Right ventricle myocardium superior (tissue), 1 donor: ENCODE results near the gene MLLT3. TPM values are rescaled to one million over a fixed set of nuclear protein-coding genes. Genes with fewer than 3 reads are reported as not detected.

Experiments used
- ATAC-seq: fragments of 200-7000 bp; cut with Tn5 transposase; one replicate; pipeline ENCODE4 v1.9.1; 2020; ENCODE audit warnings: mild to moderate bottlenecking; ENCODE audit not compliant: poor library complexity
- DNase-seq: peaks from one replicate; pipeline ENCODE4 v3.0.0-alpha.2; 2020
- intact Hi-C: fragments of 100-400 bp; cut with DNase I; formaldehyde crosslinking; loops from one replicate; pipeline ENCODE4 v1.11.2; 2022
- total RNA-seq: library from RNA; stranded (reverse); fragmentation: NEBNext Ultra II Directional; extraction: Animal tissue kit (Norgen Biotek cat#: 25700); gene quantifications from one replicate; pipeline ENCODE4 v1.2.1, GENCODE V29; 2021
- donor health status: DM: no; HTN: yes; CAD: no; lungs with severe emphysema.

The MLLT3 gene
- total RNA-seq, 1 donor from 2014 or later: 11.4 TPM

DNA sequence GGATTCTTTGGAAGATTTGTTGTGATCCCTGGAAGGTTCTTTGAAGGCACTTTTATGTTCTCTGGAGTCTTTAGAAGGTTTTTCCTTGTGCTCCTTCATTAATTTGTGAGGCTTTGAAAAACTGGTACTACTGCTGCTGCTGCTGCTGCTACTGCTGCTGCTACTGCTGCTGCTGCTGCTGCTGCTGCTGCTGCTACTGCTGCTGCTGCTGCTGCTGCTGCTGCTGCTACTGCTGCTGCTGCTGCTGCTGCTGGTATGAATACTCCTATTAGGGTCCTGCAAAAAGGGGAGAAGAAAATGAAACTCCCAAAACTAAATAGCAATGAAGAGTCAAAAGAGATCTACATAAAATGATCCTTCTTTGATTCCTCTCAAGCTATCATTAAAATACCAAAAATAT lies 208.1 kb downstream of the MLLT3 start:
- ATAC-seq (no peak), DNase-seq (no peak)
- intact Hi-C loops: no loop called here

DNA sequence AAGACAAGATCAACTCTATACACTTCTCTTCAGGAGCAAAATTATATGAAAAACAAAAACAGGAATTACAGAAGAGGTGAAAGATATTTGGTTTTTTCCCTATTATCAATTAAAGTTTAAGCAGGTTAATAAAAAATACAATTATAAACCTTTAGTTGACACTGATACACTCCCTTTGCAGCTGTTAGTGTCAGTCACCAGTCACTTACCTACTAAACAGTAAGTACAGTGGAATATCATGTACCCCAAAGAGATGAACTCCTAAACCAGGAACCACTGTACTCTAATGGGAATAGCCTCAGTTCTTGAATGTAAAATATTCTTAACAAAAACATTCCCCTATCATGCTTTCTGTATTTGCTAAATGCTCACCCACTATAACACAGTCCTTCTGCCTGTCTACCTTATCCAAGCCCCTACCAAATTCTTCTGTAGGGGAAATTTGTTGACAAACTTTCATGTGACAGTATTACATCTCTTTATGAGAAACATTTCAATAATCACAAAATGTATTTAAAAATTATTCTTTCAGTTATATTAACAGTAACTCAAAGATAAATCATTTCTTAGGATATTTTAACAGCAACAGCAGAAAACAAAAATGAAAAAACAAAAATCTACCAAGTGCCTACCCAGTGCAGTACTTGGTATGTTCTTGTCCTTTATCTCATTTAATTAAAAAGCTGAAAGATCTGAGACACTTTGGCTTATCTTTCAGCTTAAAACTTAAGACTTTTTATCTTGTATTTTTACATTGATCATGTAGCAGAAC lies 212.8 kb downstream of the MLLT3 start:
- intact Hi-C loops: no loop called here
- ATAC-seq: no peak
- no peak for DNase-seq

- DNase-seq: no peak
- no peak for ATAC-seq
- intact Hi-C loops: no loop called here
Observed at GRCh38 chr9:20408513-20408912, 213.8 kb downstream of the MLLT3 start.

GRCh38 chr9:20407013-20407412 lies 215.3 kb downstream of the MLLT3 start:
- ATAC-seq: no peak
- DNase-seq: no peak
- intact Hi-C loops: no loop called here

DNA sequence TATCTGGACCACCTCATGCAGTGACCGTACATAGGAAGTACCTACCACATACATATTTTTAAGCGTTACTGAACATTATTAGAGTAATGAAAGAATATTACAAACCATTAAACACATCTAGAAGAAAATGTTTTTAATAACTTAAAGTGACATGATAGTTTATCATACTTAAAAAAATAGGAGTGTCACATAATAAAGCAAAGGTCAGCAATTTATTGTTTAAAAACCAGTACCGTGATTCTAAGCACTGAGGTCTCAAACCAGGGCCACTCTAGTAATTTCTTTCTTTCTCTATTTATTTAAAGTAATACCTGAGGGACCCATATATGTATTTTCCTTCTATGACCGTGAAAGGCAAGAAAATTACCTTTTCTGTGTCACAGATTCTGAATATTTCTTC lies 216.0 kb downstream of the MLLT3 start:
- intact Hi-C loops: no loop called here
- ATAC-seq: no peak
- no peak for DNase-seq

- intact Hi-C loops: no loop called here
- ATAC-seq (no peak), DNase-seq (no peak)
Observed at GRCh38 chr9:20405616-20406015, 216.7 kb downstream of the MLLT3 start.

DNA sequence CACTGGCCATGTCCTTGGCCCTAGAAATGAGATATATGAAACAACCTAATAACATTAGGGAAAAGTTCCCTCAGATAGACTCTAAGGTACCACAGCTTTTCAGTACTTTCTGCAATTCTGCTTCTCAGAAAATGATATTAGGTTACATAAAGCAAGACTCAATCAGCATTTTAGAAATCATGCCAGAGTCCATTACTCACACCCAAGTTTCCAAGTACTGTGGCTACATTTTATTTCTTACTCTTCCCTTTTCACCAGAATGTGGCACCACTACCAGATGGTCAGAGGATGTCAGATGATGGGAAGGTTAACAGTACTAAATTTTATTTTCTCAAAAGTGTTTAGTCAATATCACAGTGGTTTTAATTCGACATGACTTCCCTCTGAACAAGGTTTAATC lies 217.2 kb downstream of the MLLT3 start:
- intact Hi-C loops: no loop called here
- DNase-seq (no peak), ATAC-seq (no peak)

DNA sequence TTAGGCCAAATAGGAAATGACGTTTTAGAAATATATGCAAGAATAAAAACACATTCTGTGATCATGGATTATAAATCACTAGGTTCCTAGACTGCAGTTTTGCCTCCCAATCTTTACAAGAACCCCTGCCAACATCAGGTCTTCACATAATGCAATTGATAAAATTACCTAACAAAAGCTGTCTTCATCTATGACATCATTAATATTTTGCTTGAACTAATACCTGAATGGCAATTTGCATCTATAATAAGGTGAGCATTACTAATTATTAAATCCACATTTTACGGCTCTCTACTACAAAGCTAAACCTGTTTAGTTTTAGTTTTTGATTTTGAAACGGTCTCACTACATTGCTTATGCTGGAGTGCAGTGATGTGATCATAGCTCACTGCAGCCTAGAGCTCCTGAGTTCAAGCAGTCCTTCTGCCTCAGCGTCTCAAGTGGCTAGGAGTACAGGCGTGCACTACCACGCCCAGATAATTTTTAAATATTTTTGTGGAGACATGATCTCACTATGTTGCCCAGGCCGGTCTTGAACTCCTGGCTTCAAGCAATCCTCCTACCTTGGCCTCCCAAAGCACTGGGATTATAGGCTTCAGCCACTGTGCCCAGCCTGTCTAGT lies 218.0 kb downstream of the MLLT3 start:
- intact Hi-C loops: no loop called here
- no peak for ATAC-seq
- no peak for DNase-seq

GRCh38 chr9:20403346-20403745 lies 219.0 kb downstream of the MLLT3 start:
- DNase-seq (no peak), ATAC-seq (no peak)
- intact Hi-C loops: no loop called here

GRCh38 chr9:20402273-20402875 lies 219.9 kb downstream of the MLLT3 start:
- intact Hi-C loops: no loop called here
- no peak for ATAC-seq
- DNase-seq: no peak

- intact Hi-C loops: no loop called here
- DNase-seq (no peak), ATAC-seq (no peak)
Observed at GRCh38 chr9:20398536-20399338, 223.6 kb downstream of the MLLT3 start.

DNA sequence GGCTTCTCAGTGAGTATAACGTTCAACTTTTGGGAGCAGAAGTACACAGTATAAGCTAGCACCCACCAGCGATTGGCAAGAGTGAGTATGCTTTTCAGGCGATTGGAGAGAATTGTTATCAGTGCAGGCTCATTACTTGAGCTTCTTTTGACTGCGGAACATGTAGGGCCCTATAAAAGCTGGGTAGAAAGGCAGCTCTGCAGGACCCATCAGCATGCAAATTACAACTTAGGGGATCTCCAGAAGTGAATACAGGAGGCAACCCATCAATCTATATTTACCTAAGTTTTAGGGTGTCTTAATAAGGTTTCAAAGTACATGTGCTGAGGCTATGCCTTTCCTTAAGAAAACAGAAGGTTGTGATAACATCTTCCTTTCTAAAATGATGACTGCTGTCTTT lies 225.0 kb downstream of the MLLT3 start:
- ATAC-seq: no peak
- intact Hi-C loops: no loop called here

GRCh38 chr9:20396509-20396908 lies 225.8 kb downstream of the MLLT3 start:
- no peak for DNase-seq
- ATAC-seq: no peak
- intact Hi-C loops: no loop called here

More for the DNA sequence above, 225.0 kb downstream of the MLLT3 start:
- no peak for DNase-seq

DNA sequence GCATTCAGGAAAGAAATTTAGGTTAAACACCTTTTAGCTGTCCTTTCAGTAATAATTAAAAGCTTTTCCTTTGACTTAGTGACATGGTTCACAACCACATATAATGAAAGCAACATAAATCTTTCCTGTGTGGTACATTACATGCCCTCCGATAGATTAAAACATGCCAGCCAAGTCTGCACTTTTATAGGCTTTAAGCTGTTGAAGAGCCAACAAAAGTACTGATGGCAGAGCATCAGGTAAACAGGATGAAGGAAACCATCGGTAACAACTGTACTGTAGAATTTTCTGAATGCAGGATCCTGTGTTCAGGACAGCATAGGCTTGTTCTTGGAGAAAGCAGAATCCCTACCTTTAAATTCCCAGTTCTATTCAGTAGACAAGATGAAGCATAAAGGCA lies 226.6 kb downstream of the MLLT3 start:
- DNase-seq (no peak), ATAC-seq (no peak)
- intact Hi-C loops: no loop called here

- intact Hi-C loops: no loop called here
- ATAC-seq (no peak), DNase-seq (no peak)
Observed at GRCh38 chr9:20394969-20395368, 227.3 kb downstream of the MLLT3 start.

- ATAC-seq (no peak), DNase-seq (no peak)
- intact Hi-C loops: no loop called here
Observed at GRCh38 chr9:20391208-20391607, 231.1 kb downstream of the MLLT3 start.

- intact Hi-C loops: no loop called here
- ATAC-seq (no peak), DNase-seq (no peak)
Observed at GRCh38 chr9:20390400-20390799, 231.9 kb downstream of the MLLT3 start.

- no peak for DNase-seq
- intact Hi-C loops: no loop called here
Observed at GRCh38 chr9:20387062-20387461, 235.2 kb downstream of the MLLT3 start.

GRCh38 chr9:20384642-20385041 lies 237.7 kb downstream of the MLLT3 start:
- DNase-seq: no peak
- intact Hi-C loops: no loop called here
- ATAC-seq: no peak

More at GRCh38 chr9:20387062-20387461, 235.2 kb downstream of the MLLT3 start:
- ATAC-seq: no peak
